ENCODE data around the gene ZBTB24.

ZBTB24 gene

DNA sequence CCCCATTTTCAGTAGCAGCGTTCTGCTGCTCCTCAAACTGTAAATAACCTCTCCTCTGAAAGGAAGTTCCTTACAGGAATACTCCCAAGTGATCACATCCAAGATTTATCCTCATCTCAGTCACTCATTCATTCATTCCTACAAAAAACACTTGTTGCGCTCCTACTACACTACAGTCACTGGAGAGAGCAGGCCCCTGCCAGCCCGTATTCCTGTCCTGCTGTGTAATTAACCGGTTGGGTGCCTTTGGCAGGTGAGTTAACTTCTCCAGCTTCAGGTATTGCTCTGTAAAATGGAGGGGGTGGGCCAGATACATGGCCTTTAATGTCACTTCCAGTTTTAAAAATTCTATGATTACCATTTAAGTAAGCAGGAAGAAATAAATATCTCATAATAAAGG lies 15.0 kb upstream of the ZBTB24 start:
- no peak for DNase-seq

GRCh38 chr6:109496036-109496772 lies 13.2 kb upstream of the ZBTB24 start:
- DNase-seq, result no peak

GRCh38 chr6:109493865-109494264 lies 10.8 kb upstream of the ZBTB24 start:
- DNase-seq, result no peak

- DNase-seq, result no peak
Observed at GRCh38 chr6:109491207-109491938, 8.4 kb upstream of the ZBTB24 start.

- DNase-seq, result no peak
Observed at GRCh38 chr6:109490713-109491112, 7.7 kb upstream of the ZBTB24 start.

DNA sequence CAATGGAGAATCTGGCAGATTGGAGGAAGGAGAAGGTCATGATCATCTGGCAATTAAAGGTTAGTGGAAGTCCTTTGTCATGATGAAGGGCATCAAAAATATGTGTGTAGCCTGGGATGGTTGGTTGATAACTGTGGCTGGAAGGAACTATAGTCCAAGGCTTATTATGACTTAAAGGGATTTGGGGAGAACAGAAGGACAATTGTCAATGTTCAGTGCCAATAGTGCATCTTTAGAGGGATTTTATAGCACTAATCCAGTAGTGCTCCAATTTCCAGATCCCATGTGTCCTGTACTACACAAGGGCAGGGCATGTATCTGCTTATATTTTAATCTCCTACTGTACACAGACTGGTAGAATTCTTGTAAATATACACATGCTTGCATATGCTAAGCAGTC lies 5.0 kb upstream of the ZBTB24 start:
- DNase-seq, result no peak

DNA sequence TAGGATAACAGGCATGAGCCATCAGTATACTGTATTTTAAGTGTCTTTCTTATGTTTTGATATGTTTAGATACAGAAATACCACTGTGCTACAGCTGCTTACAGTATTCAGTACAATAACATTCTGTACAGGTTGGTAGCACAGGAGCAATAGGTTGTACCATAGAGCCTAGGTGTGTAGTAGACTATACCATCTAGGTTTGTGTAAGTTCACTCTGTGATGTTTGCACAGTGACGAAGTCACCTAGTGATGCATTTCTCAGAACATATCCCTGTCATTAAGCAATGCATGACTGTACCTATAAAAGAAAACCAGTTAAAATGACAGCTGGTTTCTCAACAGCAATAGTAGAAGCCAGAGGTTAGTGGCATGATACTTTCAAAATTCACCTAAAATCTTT lies 3.0 kb upstream of the ZBTB24 start:
- DNase-seq, result no peak

- DNase-seq, result no peak
Observed at GRCh38 chr6:109485266-109485935, 2.4 kb upstream of the ZBTB24 start.

- no peak for DNase-seq
Observed at GRCh38 chr6:109484122-109484521, 1.1 kb upstream of the ZBTB24 start.

DNA sequence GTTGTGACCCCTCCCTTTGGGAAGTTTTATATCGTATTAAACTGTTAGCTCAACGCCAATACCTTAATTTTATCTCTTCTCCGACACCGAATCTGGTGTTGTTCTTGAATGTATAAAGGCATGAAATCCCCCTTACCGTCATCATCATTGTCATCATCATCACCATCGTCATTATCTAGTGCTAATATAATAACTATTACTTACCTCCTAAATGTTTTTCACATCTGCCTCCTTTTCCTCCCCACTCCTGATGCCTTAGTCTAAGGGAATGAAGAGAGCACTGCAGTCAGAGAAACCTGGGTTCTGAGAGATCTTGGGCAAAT lies 677 bp upstream of the ZBTB24 start:
- no peak for DNase-seq

GRCh38 chr6:109480993-109481480 lies 2.0 kb downstream of the ZBTB24 start:
- DNase-seq, result no peak

DNA sequence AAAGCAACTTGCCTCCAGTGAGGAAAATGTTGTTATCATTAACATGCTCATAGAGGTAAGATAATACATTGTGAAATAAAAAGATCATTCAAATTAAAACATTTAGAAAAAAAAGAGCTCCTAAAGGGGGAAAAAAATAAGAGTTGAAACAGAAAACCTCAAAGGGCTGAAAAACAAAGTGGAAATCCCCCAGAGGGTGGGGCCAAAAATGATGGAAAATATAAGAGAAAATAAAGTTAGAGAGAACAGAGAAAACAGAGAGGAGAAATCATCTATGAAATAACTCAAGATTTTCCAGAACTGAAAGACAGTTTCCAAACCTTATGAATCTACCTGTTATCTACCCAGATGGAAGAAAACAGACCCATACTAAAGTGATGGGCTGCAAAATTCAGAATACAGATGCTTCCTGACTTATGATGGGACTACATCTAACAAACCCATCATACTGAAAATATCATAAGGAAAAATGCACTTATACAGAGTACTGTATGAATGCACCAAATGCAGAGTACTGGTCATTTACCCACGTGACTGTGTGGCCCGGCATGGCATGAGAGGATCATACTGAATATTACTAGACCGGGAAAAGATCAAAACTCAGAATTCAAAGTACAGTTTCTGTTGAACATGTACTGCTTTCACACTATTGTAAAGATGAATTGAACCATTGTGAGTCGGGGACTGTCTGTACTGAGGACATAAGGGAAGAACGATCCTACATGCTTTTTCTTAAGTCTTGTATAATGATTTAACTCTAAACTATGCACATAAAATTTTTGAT lies 4.0 kb downstream of the ZBTB24 start:
- peak in 1 of 2 experiments; percentile 23 for DNase-seq

DNA sequence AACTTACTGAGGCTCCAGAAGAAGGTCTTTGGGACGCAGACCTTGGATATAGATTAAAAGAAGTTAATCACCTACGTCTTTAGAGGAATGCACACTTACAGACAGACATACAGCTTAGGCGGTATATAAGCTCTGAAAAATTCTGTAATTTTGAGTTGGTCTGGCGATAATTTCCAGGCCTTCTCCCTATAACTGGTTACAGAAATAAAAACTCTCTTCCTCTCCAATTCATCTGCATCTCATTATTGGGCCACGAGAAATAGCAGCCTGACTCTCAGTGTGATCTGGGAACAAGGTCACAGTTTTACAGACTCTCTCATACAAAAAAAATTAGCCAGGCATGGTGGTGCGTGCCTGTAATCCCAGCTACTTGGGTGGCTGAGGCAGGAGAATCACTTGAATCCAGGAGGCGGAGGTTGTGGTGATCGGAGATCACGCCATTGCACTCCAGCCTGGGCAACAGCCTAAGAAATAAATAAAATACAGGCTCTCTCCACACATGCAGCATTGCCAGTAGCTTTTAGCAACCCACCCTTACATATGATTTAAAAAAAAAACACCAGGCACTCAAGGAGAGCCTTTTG lies 4.7 kb downstream of the ZBTB24 start:
- DNase-seq, result no peak

GRCh38 chr6:109477725-109478124 lies 5.3 kb downstream of the ZBTB24 start:
- no peak for DNase-seq

DNA sequence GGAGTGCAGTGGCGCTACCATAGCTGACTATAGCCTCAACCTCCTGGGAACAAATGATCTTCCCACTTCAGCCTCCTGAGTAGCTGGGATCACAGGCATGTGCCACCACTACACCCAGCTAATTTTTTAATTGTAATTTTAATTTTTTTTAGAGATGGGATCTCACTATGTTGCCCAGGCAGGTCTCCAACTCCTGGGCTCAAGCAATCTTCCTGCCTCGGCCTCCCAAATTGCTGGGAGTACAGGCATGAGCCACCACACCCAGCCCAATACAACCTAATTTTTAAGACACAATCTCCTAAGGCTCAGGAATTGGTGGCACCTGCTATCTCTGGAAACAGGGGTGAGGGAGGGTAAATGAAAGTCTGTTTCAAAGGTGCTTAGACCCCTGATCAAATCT lies 5.8 kb downstream of the ZBTB24 start:
- DNase-seq, result no peak

DNA sequence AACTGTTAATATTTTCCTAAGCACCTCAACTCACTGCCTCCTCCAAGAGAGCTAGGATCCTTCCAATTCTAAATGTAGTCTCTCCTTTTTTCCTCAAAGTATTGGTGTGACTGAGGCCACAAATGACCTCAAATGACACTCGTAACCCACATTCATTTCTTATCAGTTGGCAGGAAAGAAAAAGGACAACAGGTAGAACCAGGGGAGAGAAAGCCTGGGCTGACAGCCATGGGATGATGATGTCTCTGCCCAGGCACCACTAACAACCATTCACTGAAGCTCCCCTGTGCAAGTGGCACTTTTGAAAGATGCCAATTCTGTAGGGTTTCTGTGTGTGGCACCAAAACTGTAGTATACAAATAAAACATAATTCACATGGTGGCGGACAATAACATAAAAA lies 7.4 kb downstream of the ZBTB24 start:
- no peak for DNase-seq

GRCh38 chr6:109474995-109475394 lies 8.0 kb downstream of the ZBTB24 start:
- DNase-seq, result no peak

GRCh38 chr6:109473120-109473519 lies 9.9 kb downstream of the ZBTB24 start:
- DNase-seq, result no peak

- no peak for DNase-seq
Observed at GRCh38 chr6:109472132-109472995, 10.7 kb downstream of the ZBTB24 start.

DNA sequence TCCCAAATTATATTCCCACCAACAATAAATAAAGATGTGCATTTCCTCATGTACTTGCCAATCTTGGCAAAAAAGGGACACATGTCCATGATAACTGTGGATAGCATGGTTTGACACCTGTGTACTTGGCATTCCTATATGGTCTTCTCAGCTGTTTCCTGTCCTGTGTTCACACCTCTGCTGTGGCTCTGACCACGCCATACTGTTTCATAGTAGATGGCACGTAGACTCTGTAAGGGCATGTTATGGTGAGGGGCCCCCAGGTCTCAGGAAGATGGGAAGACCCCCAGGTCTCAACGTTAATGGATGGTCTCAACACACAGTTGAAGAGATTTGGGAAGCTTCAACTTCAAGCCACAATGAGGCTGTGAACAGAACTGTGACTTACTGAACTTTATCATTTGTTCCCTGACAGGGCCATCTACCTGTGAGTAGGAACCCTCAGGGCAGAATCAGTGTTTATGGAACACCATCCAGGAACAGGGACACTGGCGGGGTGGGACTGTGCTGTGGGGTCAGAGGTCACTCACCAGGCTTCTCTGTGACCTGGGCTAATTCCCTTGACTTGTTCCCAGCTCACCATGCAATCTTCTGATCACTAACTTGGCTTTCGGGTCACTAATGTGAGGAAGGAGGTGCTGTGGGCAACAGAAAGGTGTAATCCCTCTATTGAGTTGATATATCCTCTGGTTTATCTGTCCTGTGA lies 11.8 kb downstream of the ZBTB24 start:
- DNase-seq, result no peak

- no peak for DNase-seq
Observed at GRCh38 chr6:109469591-109470189, 13.3 kb downstream of the ZBTB24 start.

Data from stimulated activated CD4-positive, alpha-beta T cell treated with anti-CD3 and anti-CD28 coated beads, Interleukin-4, amount 100 ng/mL, for 4 hours (primary cell).